IMR-90 (cell line): ENCODE measurements around the gene ABHD2. TPM values are rescaled to one million over a fixed set of nuclear protein-coding genes. Genes with fewer than 3 reads are reported as not detected.

Source experiments
- ATAC-seq: fragments of 200-7000 bp; cut with Tn5 transposase; 2 replicates; pipeline ENCODE4 v1.9.1; 2020; ENCODE audit warnings: low read depth, mild to moderate bottlenecking, moderate library complexity
- BruUV-seq: library from RNA; stranded (reverse); fragments of 400-500 nt; replicated peaks from 2 replicates; lab custom pipeline; 2021; lab: Mats Ljungman, UMichigan
- CTCF ChIA-PET: fragments of 300-600 bp; formaldehyde crosslinking; extraction: SDS; loops from one replicate; lab custom pipeline; 2021; ENCODE audit warnings: antibody characterized with exemption; lab: Yijun Ruan, JAX
- POLR2A ChIA-PET: fragments of 300-600 bp; sonication (Branson Sonifier 250); formaldehyde crosslinking; loops from one replicate; lab custom pipeline; 2022; ENCODE audit warnings: antibody characterized with exemption; ENCODE audit not compliant: unreplicated experiment; lab: Charles Lee
- DNase-seq: peaks from one replicate; pipeline ENCODE4 v3.0.0; 2013
- H2AFZ ChIP-seq: replicated peaks from 2 replicates; pipeline ENCODE3; 2013; ENCODE audit warnings: low read length, mild to moderate bottlenecking; ENCODE audit not compliant: poor library complexity
- H2AK5ac ChIP-seq: 2 replicates; pipeline ENCODE4 v1.6.1; 2013; ENCODE audit warnings: low read depth, low read length, inconsistent platforms
- H2AK9ac ChIP-seq: replicated peaks from 2 replicates; pipeline ENCODE3; 2013; ENCODE audit warnings: mild to moderate bottlenecking, low read depth, low read length, moderate library complexity; ENCODE audit not compliant: poor library complexity
- H2BK120ac ChIP-seq: 2 replicates; pipeline ENCODE4 v1.6.1; 2013; ENCODE audit warnings: low read depth, low read length, inconsistent platforms
- H2BK15ac ChIP-seq: 3 replicates; pipeline ENCODE4 v1.6.1; 2013; ENCODE audit warnings: low read depth, low read length, inconsistent platforms
- H2BK20ac ChIP-seq: 2 replicates; pipeline ENCODE4 v1.6.1; 2013; ENCODE audit warnings: low read depth, mild to moderate bottlenecking, inconsistent platforms, low read length, moderate library complexity
- H2BK5ac ChIP-seq: 2 replicates; pipeline ENCODE4 v1.6.1; 2013; ENCODE audit warnings: mild to moderate bottlenecking, low read depth, low read length, inconsistent platforms; ENCODE audit not compliant: poor library complexity, severe bottlenecking
- H3K14ac ChIP-seq: replicated peaks from 2 replicates; pipeline ENCODE4 v1.6.1; 2013; ENCODE audit warnings: low read depth, low read length, inconsistent platforms
- H3K18ac ChIP-seq: 2 replicates; pipeline ENCODE4 v1.6.1; 2013; ENCODE audit warnings: low read depth, low read length, control low read depth
- H3K23ac ChIP-seq: 2 replicates; pipeline ENCODE4 v1.6.1; 2013; ENCODE audit warnings: low read depth, low read length, inconsistent platforms
- H3K27ac ChIP-seq: 2 replicates; pipeline ENCODE4 v1.5.1; 2013; ENCODE audit warnings: mild to moderate bottlenecking, control low read depth, low read length; ENCODE audit not compliant: insufficient read depth
- H3K27me3 ChIP-seq: 2 replicates; pipeline ENCODE4 v1.6.1; 2013; ENCODE audit warnings: low read length; ENCODE audit not compliant: control insufficient read depth, insufficient read depth
- H3K36me3 ChIP-seq: 2 replicates; pipeline ENCODE4 v1.6.1; 2013; ENCODE audit warnings: low read length, mixed read lengths; ENCODE audit not compliant: control insufficient read depth, insufficient read depth
- H3K4ac ChIP-seq: 2 replicates; pipeline ENCODE4 v1.6.1; 2013; ENCODE audit warnings: low read depth, low read length, inconsistent platforms
- H3K4me1 ChIP-seq: 2 replicates; pipeline ENCODE4 v1.6.1; 2013; ENCODE audit warnings: low read length, mixed read lengths; ENCODE audit not compliant: control insufficient read depth, insufficient read depth
- H3K4me2 ChIP-seq: 2 replicates; pipeline ENCODE4 v1.6.1; 2013; ENCODE audit warnings: low read depth, mild to moderate bottlenecking, control low read depth, low read length, moderate library complexity
- H3K4me3 ChIP-seq: 2 replicates; pipeline ENCODE4 v1.5.1; 2013; ENCODE audit warnings: low read depth, mild to moderate bottlenecking, control low read depth, low read length, moderate library complexity; ENCODE audit not compliant: insufficient read depth
- H3K56ac ChIP-seq: 2 replicates; pipeline ENCODE4 v1.6.1; 2013; ENCODE audit warnings: low read length, inconsistent platforms; ENCODE audit not compliant: insufficient read depth; ENCODE audit errors: extremely low read depth
- H3K79me1 ChIP-seq, 2 experiments: 2 replicates each; pipeline ENCODE4 v1.6.1; 2013; ENCODE audit warnings: low read length in 2 of 2, inconsistent platforms in 1 of 2, low read depth in 1 of 2
- H3K9ac ChIP-seq: 2 replicates; pipeline ENCODE4 v1.6.1; 2013; ENCODE audit warnings: low read depth, low read length, control low read depth
- H3K9me1 ChIP-seq: 2 replicates; pipeline ENCODE4 v1.6.1; 2013; ENCODE audit warnings: low read length, inconsistent platforms; ENCODE audit not compliant: insufficient read depth
- H3K9me3 ChIP-seq: 2 replicates; pipeline ENCODE4 v1.6.1; 2013; ENCODE audit warnings: low read length; ENCODE audit not compliant: control insufficient read depth, insufficient read depth
- H4K20me1 ChIP-seq: 2 replicates; pipeline ENCODE4 v1.6.1; 2013; ENCODE audit warnings: low read length, inconsistent platforms; ENCODE audit not compliant: insufficient read depth
- H4K5ac ChIP-seq: 2 replicates; pipeline ENCODE4 v1.6.1; 2013; ENCODE audit warnings: mild to moderate bottlenecking, low read depth, low read length, control low read depth
- H4K8ac ChIP-seq, 2 experiments: 2 replicates each; pipeline ENCODE4 v1.6.1; 2013; ENCODE audit warnings: low read depth in 2 of 2, low read length in 2 of 2, control low read depth in 1 of 2, inconsistent platforms in 1 of 2
- H4K91ac ChIP-seq: 2 replicates; pipeline ENCODE4 v1.6.1; 2013; ENCODE audit warnings: low read depth, low read length, inconsistent platforms; ENCODE audit not compliant: insufficient read depth
- BHLHE40 ChIP-seq: fragments of 150-350 bp; IDR thresholded peaks from 2 replicates; pipeline ENCODE4 v1.6.1; 2016; ENCODE audit warnings: mild to moderate bottlenecking, low read depth, low read length
- ELK1 ChIP-seq: fragments of 150-350 bp; IDR thresholded peaks from 2 replicates; pipeline ENCODE4 v1.6.1; 2016; ENCODE audit warnings: low read depth, mild to moderate bottlenecking, low read length, moderate library complexity, borderline replicate concordance
- MAZ ChIP-seq: IDR thresholded peaks from 2 replicates; pipeline ENCODE4 v1.6.1; 2012; ENCODE audit warnings: low read depth, mild to moderate bottlenecking, low read length, improper control_type of control experiment, moderate library complexity, borderline replicate concordance
- MXI1 ChIP-seq: IDR thresholded peaks from 2 replicates; pipeline ENCODE4 v1.6.1; 2012; ENCODE audit warnings: low read depth, mild to moderate bottlenecking, low read length, moderate library complexity, borderline replicate concordance
- RAD21 ChIP-seq: IDR thresholded peaks from 2 replicates; pipeline ENCODE4 v1.6.1; 2012; ENCODE audit warnings: low read length, improper control_type of control experiment
- WGBS, 2 experiments: methylation state at CpG; one replicate each; pipeline versions ENCODE4 v1.1.5 to v1.1.7; 2013; ENCODE audit warnings: missing lambda C conversion rate in 2 of 2; ENCODE audit not compliant: insufficient read length in 1 of 2; ENCODE audit errors: extremely low coverage in 2 of 2; 5-methylcytosine and 5-hydroxymethylcytosine counted together
- dilution Hi-C: fragments of 300-500 bp; cut with HindIII; formaldehyde crosslinking; loops from one replicate; pipeline ENCODE4 v1.14.3; 2018; ENCODE audit warnings: low sequenced_read_pairs; ENCODE audit not compliant: unreplicated experiment
- in situ Hi-C: fragments of 300-500 bp; cut with MboI; formaldehyde crosslinking; loops from 3 replicates; pipeline ENCODE4 v1.14.3; 2019; ENCODE audit warnings: low sequenced_read_pairs, inconsistent platforms, mixed read lengths
- intact Hi-C: fragments of 100-400 bp; cut with micrococcal nuclease; formaldehyde crosslinking; loops from 2 replicates; pipeline ENCODE4 v1.10.0; 2022
- polyA plus RNA-seq, 3 experiments: library from polyadenylated mRNA; depleted of rRNA; stranded (reverse); fragments of >200 nt; gene quantifications; 2 replicates each; pipeline ENCODE4 v1.2.3, GENCODE V29; 2012; ENCODE audit warnings: low replicate concordance in 1 of 3
- total RNA-seq: library from RNA; depleted of rRNA; stranded (reverse); fragments of >200 nt; gene quantifications from 2 replicates; pipeline ENCODE4 v1.2.3, GENCODE V29; 2012

The ABHD2 gene
- total and polyA plus RNA-seq, 2 of the 4 experiments (the other 2 are of a cell fraction): 31.2 to 62.9 TPM

- Histone ChIP-seq H2AK9ac (no peak overlapping the region), H3K9me1 (no peaks in the 10 kb centered on the region; the same call in 1 of the 2 replicates), H2BK120ac (no peak overlapping the region), H3K14ac (no peak overlapping the region), H3K9me3 (no peaks in the 10 kb centered on the region), H3K36me3 (no peaks in the 10 kb centered on the region), H4K8ac (no peak overlapping the region), H2BK15ac (no peak overlapping the region), H3K18ac (no peak overlapping the region), H3K23ac (no peak overlapping the region), H2AK5ac (no peak overlapping the region), H3K4ac (no peak overlapping the region), H3K27ac (no peak overlapping the region), H2AFZ (no peak overlapping the region), H3K79me1 (no peaks in the 10 kb centered on the region), H3K4me1 (peaks cover 2% of the 10 kb centered on the region; the same call in 1 of the 2 replicates), H4K5ac (no peak overlapping the region), H3K4me3 (no peak overlapping the region), H3K9ac (no peak overlapping the region), H3K4me2 (no peak overlapping the region), H2BK5ac (no peak overlapping the region), H3K27me3 (no peaks in the 10 kb centered on the region), H4K20me1 (no peaks in the 10 kb centered on the region), H4K91ac (no peak overlapping the region), H3K56ac (no peak overlapping the region), H2BK20ac (no peak overlapping the region)
- POLR2A ChIA-PET: no interaction called here
- TF ChIP-seq MXI1: no peak
- TF ChIP-seq MAZ: no peak
- no peak for TF ChIP-seq ELK1
- no peak for TF ChIP-seq BHLHE40
- no peak for TF ChIP-seq RAD21
- BruUV-seq: no TSS peak
- in situ Hi-C loops (no loop called here), intact Hi-C loops (no loop called here), dilution Hi-C loops (no loop called here)
- CTCF ChIA-PET: interaction anchor here (0.6 kb wide), 1 partner anchor 163 kb away, joined by 6 read pairs; no protein-coding TSS in a partner anchor
- ATAC-seq: no peak
- WGBS, 2 experiments: no CpG with 5 or more reads among the region's 5 CpGs
- no peak for DNase-seq
Observed at GRCh38 chr15:89042387-89042786, 45.9 kb upstream of the ABHD2 start.
